Measurements from ENCODE around the gene RARB.

GRCh38 chr3:25557694-25558093, 129.6 kb downstream of the RARB start:
- no peak for TF ChIP-seq POLR2A (IDR thresholded peaks at IDR 0.05)
- no peak for TF ChIP-seq CTCF (IDR thresholded peaks at IDR 0.05)
